HG03045 (cell line): Measurements from ENCODE around the gene RSF1.

Source experiments
- ATAC-seq: cut with Tn5 transposase; IDR thresholded peaks from one replicate; pipeline ENCODE4 v1.9.1; 2021; ENCODE audit warnings: mild to moderate bottlenecking, moderate library complexity; ENCODE audit not compliant: unreplicated experiment

Gene RSF1

GRCh38 chr11:77698896-77699295 lies 121.6 kb downstream of the RSF1 start:
- ATAC-seq = no peak

- ATAC-seq = no peak
Observed at GRCh38 chr11:77697865-77698264, 122.7 kb downstream of the RSF1 start.

GRCh38 chr11:77695417-77695816 lies 125.1 kb downstream of the RSF1 start:
- no peak for ATAC-seq

GRCh38 chr11:77690649-77691048 lies 129.9 kb downstream of the RSF1 start:
- no peak for ATAC-seq

- no peak for ATAC-seq
Observed at GRCh38 chr11:77687088-77687487, 133.4 kb downstream of the RSF1 start.

GRCh38 chr11:77677138-77677537 lies 143.4 kb downstream of the RSF1 start:
- no peak for ATAC-seq

- ATAC-seq = no peak
Observed at GRCh38 chr11:77672264-77672663, 148.3 kb downstream of the RSF1 start.

- no peak for ATAC-seq
Observed at GRCh38 chr11:77669848-77670511, 150.5 kb downstream of the RSF1 start.

- no peak for ATAC-seq
Observed at GRCh38 chr11:77668760-77669159, 151.8 kb downstream of the RSF1 start.

- ATAC-seq = no peak
Observed at GRCh38 chr11:77665240-77665965, 155.1 kb downstream of the RSF1 start.

GRCh38 chr11:77661670-77662069 lies 158.9 kb downstream of the RSF1 start:
- no peak for ATAC-seq

GRCh38 chr11:77660947-77661346 lies 159.6 kb downstream of the RSF1 start:
- ATAC-seq = no peak

- no peak for ATAC-seq
Observed at GRCh38 chr11:77658213-77659013, 162.1 kb downstream of the RSF1 start.

- ATAC-seq = no peak
Observed at GRCh38 chr11:77656362-77656761, 164.2 kb downstream of the RSF1 start.

GRCh38 chr11:77654770-77655434 lies 165.6 kb downstream of the RSF1 start:
- no peak for ATAC-seq

GRCh38 chr11:77650123-77650522 lies 170.4 kb downstream of the RSF1 start:
- no peak for ATAC-seq

GRCh38 chr11:77647654-77648305 lies 172.7 kb downstream of the RSF1 start:
- ATAC-seq = no peak

- no peak for ATAC-seq
Observed at GRCh38 chr11:77644887-77645286, 175.6 kb downstream of the RSF1 start.

- no peak for ATAC-seq
Observed at GRCh38 chr11:77642228-77642627, 178.3 kb downstream of the RSF1 start.

GRCh38 chr11:77637345-77638165 lies 183.0 kb downstream of the RSF1 start, which contains the start of gene CLNS1A:
Gene CLNS1A, minus strand, starts transcription at chr11:77637794. Its CDS starts 80 bp downstream, at chr11:77637714.
- ATAC-seq = peak; percentile 98
